H4 (cell line): ENCODE measurements around the gene CCL25. TPM values are rescaled to one million over a fixed set of nuclear protein-coding genes. Genes with fewer than 3 reads are reported as not detected.

Experiments
- DNase-seq: peaks from one replicate; pipeline ENCODE4 v3.0.0-alpha.2; 2015; ENCODE audit warnings: low spot score
- total RNA-seq: library from RNA; depleted of rRNA; stranded (reverse); fragments of >200 nt; shearing (Covaris generic); gene quantifications from 2 replicates; pipeline ENCODE4 v1.2.3, GENCODE V29; 2014

Gene CCL25
- total RNA-seq, 1 experiment from 2014 or later = not detected

- no peak for DNase-seq
Observed at GRCh38 chr19:8045872-8046568, 6.5 kb upstream of the CCL25 start.

- no peak for DNase-seq
Observed at GRCh38 chr19:8046569-8047165, 5.9 kb upstream of the CCL25 start.

- DNase-seq = peak; percentile 64
Observed at GRCh38 chr19:8050274-8051096, 2.1 kb upstream of the CCL25 start.

GRCh38 chr19:8054169-8054568 lies 1.6 kb downstream of the CCL25 start:
- DNase-seq = no peak

- no peak for DNase-seq
Observed at GRCh38 chr19:8056533-8056932, 4.0 kb downstream of the CCL25 start.

GRCh38 chr19:8057545-8058270 lies 5.1 kb downstream of the CCL25 start:
- DNase-seq = no peak

- DNase-seq = no peak
Observed at GRCh38 chr19:8064911-8065874, 12.6 kb downstream of the CCL25 start.

- no peak for DNase-seq
Observed at GRCh38 chr19:8065875-8066261, 13.3 kb downstream of the CCL25 start.

GRCh38 chr19:8069096-8069973 lies 16.8 kb downstream of the CCL25 start:
- no peak for DNase-seq

- DNase-seq = no peak
Observed at GRCh38 chr19:8071912-8072311, 19.4 kb downstream of the CCL25 start.

- no peak for DNase-seq
Observed at GRCh38 chr19:8074501-8074900, 21.9 kb downstream of the CCL25 start.

GRCh38 chr19:8075158-8076074 lies 22.9 kb downstream of the CCL25 start:
- no peak for DNase-seq

GRCh38 chr19:8079988-8080387 lies 27.4 kb downstream of the CCL25 start:
- DNase-seq = no peak

GRCh38 chr19:8080832-8081231 lies 28.3 kb downstream of the CCL25 start:
- DNase-seq = no peak

GRCh38 chr19:8081569-8082550 lies 29.3 kb downstream of the CCL25 start:
- DNase-seq = no peak

- DNase-seq = no peak
Observed at GRCh38 chr19:8083141-8083540, 30.6 kb downstream of the CCL25 start.

- DNase-seq = no peak
Observed at GRCh38 chr19:8084152-8084551, 31.6 kb downstream of the CCL25 start.
